Keratinocyte (primary cell): Measurements from ENCODE around the gene ADIPOR2.

Experiments used
- EZH2 ChIP-seq: IDR thresholded peaks from one replicate; pipeline ENCODE4 v1.6.1; 2012; ENCODE audit warnings: inconsistent platforms, mild to moderate bottlenecking, low read length, moderate library complexity
- TF ChIP-seq, protein P1 (sequence below), 3 experiments: IDR thresholded peaks in 1 of 3; conservative IDR thresholded peaks in 1 of 3; optimal IDR thresholded peaks in 1 of 3; 2 replicates in 2 of 3; 3 replicates in 1 of 3; pipeline versions ENCODE3 to v1.5.1; 2011; ENCODE audit warnings: low read length in 3 of 3, mild to moderate bottlenecking in 3 of 3, moderate library complexity in 2 of 3, control low read depth in 1 of 3, inconsistent platforms in 1 of 3; ENCODE audit not compliant: insufficient read depth in 2 of 3; ENCODE audit errors: extremely low read depth in 1 of 3

GRCh38 chr12:1723721-1724120 is 32.9 kb downstream of the ADIPOR2 start:
- TF ChIP-seq, protein P1, sequence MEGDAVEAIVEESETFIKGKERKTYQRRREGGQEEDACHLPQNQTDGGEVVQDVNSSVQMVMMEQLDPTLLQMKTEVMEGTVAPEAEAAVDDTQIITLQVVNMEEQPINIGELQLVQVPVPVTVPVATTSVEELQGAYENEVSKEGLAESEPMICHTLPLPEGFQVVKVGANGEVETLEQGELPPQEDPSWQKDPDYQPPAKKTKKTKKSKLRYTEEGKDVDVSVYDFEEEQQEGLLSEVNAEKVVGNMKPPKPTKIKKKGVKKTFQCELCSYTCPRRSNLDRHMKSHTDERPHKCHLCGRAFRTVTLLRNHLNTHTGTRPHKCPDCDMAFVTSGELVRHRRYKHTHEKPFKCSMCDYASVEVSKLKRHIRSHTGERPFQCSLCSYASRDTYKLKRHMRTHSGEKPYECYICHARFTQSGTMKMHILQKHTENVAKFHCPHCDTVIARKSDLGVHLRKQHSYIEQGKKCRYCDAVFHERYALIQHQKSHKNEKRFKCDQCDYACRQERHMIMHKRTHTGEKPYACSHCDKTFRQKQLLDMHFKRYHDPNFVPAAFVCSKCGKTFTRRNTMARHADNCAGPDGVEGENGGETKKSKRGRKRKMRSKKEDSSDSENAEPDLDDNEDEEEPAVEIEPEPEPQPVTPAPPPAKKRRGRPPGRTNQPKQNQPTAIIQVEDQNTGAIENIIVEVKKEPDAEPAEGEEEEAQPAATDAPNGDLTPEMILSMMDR (optimal IDR thresholded peaks at IDR 0.05 in 1 of 3, IDR thresholded peaks at IDR 0.05 in 1 of 3, conservative IDR thresholded peaks at IDR 0.05 in 1 of 3; ENCODE audit: extremely low read depth in 1 of 3, insufficient read depth in 2 of 3, low read length in 3 of 3): no peak
- no peak for TF ChIP-seq EZH2
